ENCODE results near the gene ZNF780A. TPM values are rescaled to one million over a fixed set of nuclear protein-coding genes. Genes with fewer than 3 reads are reported as not detected.

Gene ZNF780A
- total RNA-seq, 1 experiment from 2014 or later: 15.9 TPM

GRCh38 chr19:40033989-40034560 is 56.7 kb downstream of the ZNF780A start:
- H3K27me3 ChIP-seq (replicated peaks; ENCODE audit: insufficient read depth, low read depth, low read length, poor library complexity): no peaks in the 10 kb centered on the region
- ChIA-PET POLR2A (ENCODE audit: low non-redundant PET) (no interaction called here), CTCF (no interaction called here)
- no peaks in the 10 kb centered on the region for H3K36me3 ChIP-seq (ENCODE audit: insufficient read depth, low read length, poor library complexity, severe bottlenecking)
- H3K27ac ChIP-seq (ENCODE audit: low read depth, low read length, poor library complexity, severe bottlenecking): no peak overlapping the region
- no TSS peak for BruUV-seq (replicated peaks)
- no peak overlapping the region for H3K4me3 ChIP-seq (ENCODE audit: low read depth, low read length, poor library complexity, severe bottlenecking)
- peaks cover 79% of the 10 kb centered on the region for H3K9me3 ChIP-seq (ENCODE audit: low read depth, low read length, poor library complexity, severe bottlenecking)
- DNase-seq (ENCODE audit: low spot score): no peak
- intact Hi-C loops (cut with micrococcal nuclease; ENCODE audit: unreplicated experiment): no loop called here
- no peaks in the 10 kb centered on the region for H3K4me1 ChIP-seq (ENCODE audit: insufficient read depth, low read length, poor library complexity, severe bottlenecking)
- no peak for TF ChIP-seq EZH2 (IDR thresholded peaks at IDR 0.05; ENCODE audit: borderline replicate concordance, low read depth, low read length, poor library complexity, severe bottlenecking)
- no peak for TF ChIP-seq CTCF (conservative IDR thresholded peaks at IDR 0.05; ENCODE audit: low read depth, low read length)

- DNase-seq (ENCODE audit: low spot score): no peak
- ChIA-PET POLR2A (ENCODE audit: low non-redundant PET) (no interaction called here), CTCF (no interaction called here)
- no peaks in the 10 kb centered on the region for H3K4me1 ChIP-seq (ENCODE audit: insufficient read depth, low read length, poor library complexity, severe bottlenecking)
- no peak overlapping the region for H3K27ac ChIP-seq (ENCODE audit: low read depth, low read length, poor library complexity, severe bottlenecking)
- H3K27me3 ChIP-seq (replicated peaks; ENCODE audit: insufficient read depth, low read depth, low read length, poor library complexity): no peaks in the 10 kb centered on the region
- intact Hi-C loops (cut with micrococcal nuclease; ENCODE audit: unreplicated experiment): no loop called here
- no peaks in the 10 kb centered on the region for H3K36me3 ChIP-seq (ENCODE audit: insufficient read depth, low read length, poor library complexity, severe bottlenecking)
- peaks cover 98% of the 10 kb centered on the region for H3K9me3 ChIP-seq (ENCODE audit: low read depth, low read length, poor library complexity, severe bottlenecking)
- BruUV-seq (replicated peaks): no TSS peak
- TF ChIP-seq CTCF (conservative IDR thresholded peaks at IDR 0.05; ENCODE audit: low read depth, low read length) (no peak), EZH2 (IDR thresholded peaks at IDR 0.05; ENCODE audit: borderline replicate concordance, low read depth, low read length, poor library complexity, severe bottlenecking) (no peak)
- H3K4me3 ChIP-seq (ENCODE audit: low read depth, low read length, poor library complexity, severe bottlenecking): no peak overlapping the region
Measured at GRCh38 chr19:40026597-40026970, 64.2 kb downstream of the ZNF780A start.

- Histone ChIP-seq H3K36me3 (ENCODE audit: insufficient read depth, low read length, poor library complexity, severe bottlenecking) (no peaks in the 10 kb centered on the region), H3K4me3 (ENCODE audit: low read depth, low read length, poor library complexity, severe bottlenecking) (no peak overlapping the region), H3K27me3 (replicated peaks; ENCODE audit: insufficient read depth, low read depth, low read length, poor library complexity) (no peaks in the 10 kb centered on the region), H3K27ac (ENCODE audit: low read depth, low read length, poor library complexity, severe bottlenecking) (no peak overlapping the region), H3K4me1 (ENCODE audit: insufficient read depth, low read length, poor library complexity, severe bottlenecking) (no peaks in the 10 kb centered on the region), H3K9me3 (ENCODE audit: low read depth, low read length, poor library complexity, severe bottlenecking) (peaks cover 95% of the 10 kb centered on the region)
- BruUV-seq (replicated peaks): no TSS peak
- CTCF ChIA-PET: no interaction called here
- no peak for DNase-seq (ENCODE audit: low spot score)
- TF ChIP-seq EZH2 (IDR thresholded peaks at IDR 0.05; ENCODE audit: borderline replicate concordance, low read depth, low read length, poor library complexity, severe bottlenecking) (no peak), CTCF (conservative IDR thresholded peaks at IDR 0.05; ENCODE audit: low read depth, low read length) (no peak)
- POLR2A ChIA-PET (ENCODE audit: low non-redundant PET): no interaction called here
- intact Hi-C loops (cut with micrococcal nuclease; ENCODE audit: unreplicated experiment): no loop called here
Measured at GRCh38 chr19:40025938-40026596, 64.7 kb downstream of the ZNF780A start.

All from A673 (cell line).